Measurements from ENCODE around the gene OR51E2.

GRCh38 chr11:4677948-4678347 lies 19.7 kb downstream of the OR51E2 start:
- TF ChIP-seq EZH2 (IDR thresholded peaks at IDR 0.05; ENCODE audit: borderline replicate concordance), result no peak
- no peak for TF ChIP-seq CTCF (IDR thresholded peaks at IDR 0.05; ENCODE audit: poor library complexity)
